DMS 273 (cell line): ENCODE data around the gene B3GLCT.
A peak's percentile ranks its signal among the peaks of the same experiment; 100 is the strongest.
"Not testable (repeated sequence)": the region's sequence is repeated elsewhere in the genome, so short reads cannot be mapped to it uniquely, and the experiment has no call there.

Experiments
- DNase-seq: peaks from one replicate; lab custom pipeline; 2025; ENCODE audit not compliant: unreplicated experiment; lab: John Stamatoyannopoulos, UW

Gene B3GLCT

GRCh38 chr13:31182987-31183386, 16.8 kb upstream of the B3GLCT start:
- DNase-seq: no peak

DNA sequence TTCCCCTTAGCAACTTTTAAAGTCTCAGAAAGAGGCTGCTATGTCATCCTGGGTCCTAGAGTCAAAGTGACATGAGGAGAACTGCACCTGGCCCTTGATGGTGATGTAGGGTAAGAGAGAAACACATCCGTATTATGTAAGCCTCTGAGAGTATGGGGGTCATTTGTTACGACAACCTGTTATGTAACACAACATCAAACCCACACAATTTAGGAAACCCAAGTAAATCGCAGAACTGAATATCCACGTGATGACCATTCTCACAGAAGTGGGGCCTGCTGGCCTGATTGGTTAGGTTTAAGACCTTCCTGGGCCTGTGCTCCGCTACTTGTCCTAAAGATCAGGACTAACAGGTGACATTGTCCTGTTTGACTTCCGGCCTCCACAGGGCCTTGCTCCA, 15.3 kb upstream of the B3GLCT start:
- DNase-seq: no peak

DNA sequence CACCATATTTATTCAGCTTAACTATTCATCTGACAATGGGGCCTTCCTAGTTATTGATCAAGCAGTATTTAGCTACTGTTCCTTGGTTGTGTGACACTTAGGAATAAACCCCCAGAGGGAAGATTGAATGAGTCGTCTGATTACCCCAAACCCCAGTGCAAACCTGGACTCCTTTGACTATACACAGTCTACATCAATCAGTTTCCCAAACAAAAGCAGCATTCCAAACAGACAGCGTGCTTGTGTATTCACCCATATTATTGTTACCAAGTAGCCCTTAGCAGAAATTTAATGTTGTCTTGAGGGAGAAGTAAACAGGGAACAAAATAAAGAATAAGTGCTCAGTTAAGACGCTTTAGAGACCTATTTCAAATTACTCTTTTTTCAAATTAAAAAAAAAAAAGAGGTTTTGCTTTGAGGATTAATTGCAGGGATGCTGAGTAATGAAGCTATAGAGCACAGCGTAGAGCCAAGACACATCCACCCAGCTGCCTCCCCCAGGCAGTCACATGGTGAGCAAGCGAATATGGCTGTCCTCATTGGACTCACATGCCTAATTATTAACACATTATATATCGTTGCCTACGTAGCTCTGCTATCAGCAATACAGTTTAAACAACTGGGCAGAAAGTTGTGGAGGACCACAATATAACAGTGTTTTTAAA, 14.7 kb upstream of the B3GLCT start:
- DNase-seq: no peak

- DNase-seq: no peak
These were observed 8.0 kb upstream of the B3GLCT start for GRCh38 chr13:31191748-31192147.

- DNase-seq: peak; percentile 31
These were observed 7.5 kb upstream of the B3GLCT start for GRCh38 chr13:31192306-31192705.

GRCh38 chr13:31195616-31196015, 4.2 kb upstream of the B3GLCT start:
- no peak for DNase-seq

- DNase-seq: no peak
These were observed 2.8 kb upstream of the B3GLCT start for GRCh38 chr13:31196992-31197391.

DNA sequence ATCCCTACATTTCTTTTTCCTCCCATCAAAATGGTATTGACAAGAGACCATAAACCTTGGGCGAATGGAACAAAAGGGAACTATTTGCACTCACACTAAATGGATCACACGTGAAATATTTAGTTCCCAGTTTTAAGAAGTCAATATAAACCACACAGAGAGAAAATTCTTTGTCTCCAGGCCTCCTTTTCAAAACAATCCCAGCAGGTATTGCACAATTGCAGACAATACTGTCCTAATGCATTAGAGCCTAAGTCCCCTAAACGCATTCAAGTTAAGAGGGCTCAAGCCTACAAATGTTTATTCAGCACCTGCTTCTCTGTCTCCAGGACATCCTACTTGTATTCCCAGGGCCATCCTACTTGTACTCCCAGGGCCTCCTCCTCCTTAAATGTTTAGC, 1.3 kb upstream of the B3GLCT start:
- no peak for DNase-seq

DNA sequence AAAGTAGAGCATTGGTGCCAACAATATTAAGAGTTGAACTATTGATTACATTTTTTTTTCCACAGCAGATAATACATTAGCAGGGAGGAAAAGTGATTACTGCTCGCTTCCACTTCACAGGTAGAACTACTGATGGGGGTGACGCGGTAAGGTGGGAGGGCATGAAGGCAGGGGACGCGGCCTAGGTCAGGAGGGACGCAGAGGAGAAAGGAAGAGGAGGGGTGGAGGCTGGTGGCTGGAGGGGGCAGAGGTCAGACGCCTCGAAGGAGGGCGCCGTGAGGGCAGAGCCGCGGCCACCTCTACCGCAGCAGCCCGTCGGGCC, 287 bp upstream of the B3GLCT start:
- no peak for DNase-seq

GRCh38 chr13:31200637-31200971, 829 bp downstream of the B3GLCT start:
- no peak for DNase-seq

DNA sequence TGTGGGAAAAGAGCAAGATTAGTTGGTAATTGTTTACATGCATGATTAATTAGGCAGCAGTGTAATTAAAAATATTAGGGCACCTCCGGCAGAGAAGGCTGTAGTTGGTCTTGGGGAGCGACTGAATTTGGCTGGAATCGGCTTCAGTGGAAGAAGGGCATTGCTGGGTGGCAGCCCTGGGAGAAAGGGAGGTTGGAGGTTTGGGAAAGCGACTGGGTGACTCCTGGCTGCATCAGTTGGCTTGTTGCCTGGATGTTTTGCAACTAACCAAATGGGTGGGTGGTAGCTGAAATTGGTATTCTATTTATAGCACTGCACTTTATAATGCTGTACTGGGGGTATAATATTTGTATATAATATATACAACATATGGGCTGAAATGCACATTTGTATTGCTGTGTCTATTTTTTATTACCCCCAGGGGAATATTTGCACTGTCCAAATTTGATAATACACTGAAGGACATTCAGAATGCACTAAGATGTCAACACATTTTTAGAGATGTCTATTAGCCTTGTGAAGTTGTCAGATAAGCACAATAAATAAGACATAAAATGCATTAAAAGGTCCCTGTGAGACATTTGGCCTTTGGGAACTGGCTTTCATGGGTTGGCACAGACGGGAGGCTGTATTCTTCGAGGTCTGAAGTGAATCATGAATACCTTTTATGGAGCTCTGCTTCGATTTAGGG, 1.7 kb downstream of the B3GLCT start:
- peak; percentile 64 for DNase-seq

DNA sequence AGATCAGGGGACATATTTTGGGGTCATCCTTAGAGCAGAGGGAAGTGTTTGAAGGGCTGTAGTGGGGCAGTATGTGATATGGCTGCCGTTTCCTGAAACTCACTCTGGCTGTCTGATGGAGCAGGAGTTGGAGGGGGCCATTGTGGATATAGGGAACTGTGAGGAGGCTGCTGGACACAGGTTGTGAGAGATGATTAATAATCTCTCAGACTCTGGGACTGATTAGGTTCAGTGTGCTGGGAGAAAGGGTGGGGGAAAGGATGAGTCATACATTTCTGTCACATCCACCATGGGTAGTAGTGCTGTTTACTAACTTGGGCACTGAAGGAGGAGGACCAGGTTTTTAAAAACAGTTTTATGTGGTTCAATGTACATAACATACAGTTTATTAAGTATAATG, 4.8 kb downstream of the B3GLCT start:
- DNase-seq: peak; percentile 8

DNA sequence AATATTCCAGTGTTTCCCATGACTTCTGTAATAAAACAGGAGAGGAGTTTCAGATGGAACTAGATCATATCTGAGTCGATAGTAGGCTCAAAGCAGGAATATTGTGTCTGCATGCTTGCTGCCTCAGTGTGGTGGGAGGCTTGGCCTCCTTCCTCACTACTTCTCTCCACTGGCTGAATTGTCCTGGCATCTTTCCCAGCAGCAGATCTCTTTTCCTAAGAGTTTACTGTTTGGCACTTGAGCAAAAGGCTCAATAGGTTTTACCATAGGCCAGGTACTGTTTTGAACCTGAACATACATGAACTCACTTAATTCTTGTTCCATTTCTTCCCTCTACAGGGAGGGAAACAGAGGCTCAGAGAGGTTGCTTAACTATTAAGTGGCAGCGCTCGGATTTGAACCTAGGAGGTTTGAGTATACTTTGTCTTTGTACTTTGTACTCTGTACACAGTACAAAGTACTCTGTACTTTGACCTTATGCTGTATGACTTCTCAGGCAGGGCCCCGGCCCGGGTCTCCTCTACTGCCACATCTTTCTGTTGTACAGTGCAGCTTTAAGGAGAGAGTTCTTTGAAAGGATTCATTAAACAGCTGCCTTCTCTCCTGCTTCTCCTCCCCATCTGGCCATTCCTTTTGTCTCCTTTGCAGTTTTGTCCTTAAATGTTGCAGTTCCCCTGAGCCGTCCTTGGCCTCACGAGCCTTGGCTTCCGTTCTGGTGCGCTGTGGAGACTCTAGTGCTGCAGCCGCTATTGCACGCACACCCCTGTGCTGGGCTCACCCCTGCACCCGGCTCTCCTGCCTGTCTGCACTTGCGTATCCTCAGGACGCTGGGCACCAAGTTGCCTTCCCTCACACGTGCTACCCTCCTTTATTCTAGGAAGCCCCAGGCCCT, 8.1 kb downstream of the B3GLCT start:
- peak; percentile 71 for DNase-seq

- peak; percentile 43 for DNase-seq
These were observed 8.9 kb downstream of the B3GLCT start for GRCh38 chr13:31208559-31209122.

GRCh38 chr13:31209172-31209840, 9.5 kb downstream of the B3GLCT start:
- peak; percentile 94 for DNase-seq

GRCh38 chr13:31209841-31210210, 10.1 kb downstream of the B3GLCT start:
- peak; percentile 21 for DNase-seq

GRCh38 chr13:31213651-31214289, 14.0 kb downstream of the B3GLCT start:
- DNase-seq: no peak

DNA sequence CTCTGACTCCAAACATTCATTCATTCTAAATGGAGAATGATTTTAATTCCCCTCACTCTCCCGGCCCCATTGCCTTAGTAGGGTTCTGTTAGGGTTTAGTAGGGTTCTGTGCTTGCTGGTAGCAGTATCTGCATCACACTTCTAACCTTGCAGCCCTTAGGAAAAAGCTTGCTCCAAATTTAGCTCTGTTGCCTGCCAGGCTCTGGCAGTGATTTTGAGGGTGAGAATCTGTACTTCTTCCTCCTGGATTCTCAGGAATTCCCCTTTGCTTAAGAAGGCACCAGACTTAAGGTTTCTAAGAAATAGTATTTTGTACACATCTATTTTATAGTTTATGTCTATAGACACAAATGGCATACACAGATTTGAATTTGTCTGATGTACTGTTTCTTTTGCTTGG, 14.7 kb downstream of the B3GLCT start:
- no peak for DNase-seq

GRCh38 chr13:31216916-31217315, 17.1 kb downstream of the B3GLCT start:
- DNase-seq: not testable (repeated sequence)

- no peak for DNase-seq
These were observed 20.3 kb downstream of the B3GLCT start for GRCh38 chr13:31219909-31220598.
